CD4-positive, alpha-beta memory T cell (primary cell): ENCODE data around the gene CRABP2. TPM values are rescaled to one million over a fixed set of nuclear protein-coding genes. Genes with fewer than 3 reads are reported as not detected.

Experiments used
- CTCF ChIA-PET: fragments of 350-600 bp; sonication (Branson Sonifier 250); formaldehyde crosslinking; loops from one replicate; lab custom pipeline; 2021; ENCODE audit warnings: inconsistent platforms; ENCODE audit not compliant: partially characterized antibody; lab: Charles Lee
- POLR2A ChIA-PET: fragments of 350-600 bp; sonication (Branson Sonifier 250); formaldehyde crosslinking; loops from one replicate; lab custom pipeline; 2021; ENCODE audit not compliant: partially characterized antibody; lab: Charles Lee
- DNase-seq, 5 donors: peaks; one replicate each; pipeline versions ENCODE4 v3.0.0 to v3.0.0-alpha.2; 2020 to 2022; ENCODE audit warnings: mixed read lengths in 1 of 5
- H3K27ac ChIP-seq: one replicate; pipeline ENCODE4 v1.7.0; 2013; ENCODE audit warnings: low read depth, low read length
- H3K27me3 ChIP-seq: 2 replicates; pipeline ENCODE4 v1.7.0; 2013; ENCODE audit warnings: mild to moderate bottlenecking, low read length, moderate library complexity; ENCODE audit not compliant: insufficient read depth
- H3K36me3 ChIP-seq: 2 replicates; pipeline ENCODE4 v1.7.0; 2013; ENCODE audit warnings: mild to moderate bottlenecking, low read length, moderate library complexity; ENCODE audit not compliant: insufficient read depth
- H3K4me1 ChIP-seq: 2 replicates; pipeline ENCODE4 v1.7.0; 2013; ENCODE audit warnings: mild to moderate bottlenecking, low read length, moderate library complexity; ENCODE audit not compliant: insufficient read depth
- H3K4me3 ChIP-seq, 2 donors: one replicate each; pipeline ENCODE4 v1.7.0; 2013; ENCODE audit warnings: low read length in 2 of 2, mild to moderate bottlenecking in 1 of 2
- H3K9me3 ChIP-seq, 2 donors: one replicate each; pipeline ENCODE4 v1.7.0; 2013; ENCODE audit warnings: low read length in 2 of 2, control low read depth in 1 of 2; ENCODE audit not compliant: control insufficient read depth in 1 of 2
- H3K27ac Mint-ChIP-seq, 7 donors: one replicate each; pipeline ENCODE4 v1.8.0; 2020 to 2021; ENCODE audit warnings: mixed read lengths in 7 of 7, mild to moderate bottlenecking in 6 of 7, inconsistent platforms in 3 of 7, moderate library complexity in 3 of 7
- H3K27me3 Mint-ChIP-seq, 2 donors: one replicate each; pipeline ENCODE4 v1.8.0; 2020 to 2021; ENCODE audit warnings: mixed read lengths in 2 of 2
- H3K36me3 Mint-ChIP-seq, 2 donors: one replicate each; pipeline ENCODE4 v1.8.0; 2020 to 2021; ENCODE audit warnings: mixed read lengths in 2 of 2, inconsistent platforms in 1 of 2, mild to moderate bottlenecking in 1 of 2
- H3K4me1 Mint-ChIP-seq, 4 donors: one replicate each; pipeline ENCODE4 v1.8.0; 2020 to 2021; ENCODE audit warnings: mixed read lengths in 4 of 4, mild to moderate bottlenecking in 1 of 4
- H3K4me3 Mint-ChIP-seq, 8 donors: one replicate each; pipeline ENCODE4 v1.8.0; 2020 to 2021; ENCODE audit warnings: mixed read lengths in 8 of 8, mild to moderate bottlenecking in 7 of 8, moderate library complexity in 6 of 8, inconsistent platforms in 3 of 8
- H3K9me3 Mint-ChIP-seq, 8 donors: one replicate each; pipeline ENCODE4 v1.8.0; 2020 to 2021; ENCODE audit warnings: mixed read lengths in 8 of 8, mild to moderate bottlenecking in 5 of 8, inconsistent platforms in 3 of 8, moderate library complexity in 1 of 8
- intact Hi-C: fragments of 100-400 bp; cut with micrococcal nuclease; formaldehyde crosslinking; loops from one replicate; pipeline ENCODE4 v1.15.1; 2023
- polyA plus RNA-seq, 2 donors: library from polyadenylated mRNA; unstranded; fragments of 300-500 nt; fragmentation: Illumina TruSeq; gene quantifications; one replicate each; pipeline ENCODE4 v1.2.3, GENCODE V29; 2021
- total RNA-seq, 2 experiments: library from RNA; stranded (reverse); gene quantifications; one replicate each; pipeline ENCODE4 v1.2.3, GENCODE V29; 2021

Gene CRABP2
- total and polyA plus RNA-seq, 4 experiments from 2014 or later, result 0.21 to 0.61 (median 0.55) TPM; not detected in 1

- Histone ChIP-seq H3K36me3 (no peaks in the 10 kb centered on the region), H3K9me3 (no peaks in the 10 kb centered on the region), H3K27ac (no peak overlapping the region), H3K4me1 (peaks cover 21% of the 10 kb centered on the region), H3K27me3 (peaks cover 29% of the 10 kb centered on the region), H3K4me3 (no peak overlapping the region)
- H3K27ac Mint-ChIP-seq, result no peak overlapping the region
- intact Hi-C loops, result no loop called here
- ChIA-PET POLR2A (interaction anchor here (0.9 to 3.4 kb wide), 4 partner anchors 15 to 36 kb away, joined by 3 to 60 read pairs (median 19); partner anchors contain the start of genes CRABP2, ISG20L2 and METTL25B), CTCF (interaction anchor here (1.1 to 11.7 kb wide), 11 partner anchors 9 to 199 kb away, joined by 3 to 314 read pairs (median 36); partner anchors contain the start of genes BCAN, CRABP2, INSRR and ISG20L2)
- H3K9me3 Mint-ChIP-seq, result no peaks in the 10 kb centered on the region
- H3K36me3 Mint-ChIP-seq, result no peaks in the 10 kb centered on the region
- H3K4me3 Mint-ChIP-seq, result no peak overlapping the region
- H3K27me3 Mint-ChIP-seq, result peaks cover 27 to 38% of the 10 kb centered on the region in 2 donors
- H3K4me1 Mint-ChIP-seq, result peaks cover 6 to 19% (median 13%) of the 10 kb centered on the region in 4 donors
- no peak for DNase-seq
Measured at GRCh38 chr1:156691191-156691590, 14.2 kb downstream of the CRABP2 start.

GRCh38 chr1:156690675-156691036, 14.7 kb downstream of the CRABP2 start:
- H3K36me3 ChIP-seq, result no peaks in the 10 kb centered on the region
- H3K9me3 ChIP-seq, result no peaks in the 10 kb centered on the region
- Mint-ChIP-seq H3K36me3 (no peaks in the 10 kb centered on the region), H3K4me3 (no peak overlapping the region), H3K4me1 (peaks cover 6 to 19% (median 13%) of the 10 kb centered on the region in 4 donors), H3K27ac (no peak overlapping the region), H3K27me3 (peaks cover 28 to 38% of the 10 kb centered on the region in 2 donors), H3K9me3 (no peaks in the 10 kb centered on the region)
- H3K27ac ChIP-seq, result no peak overlapping the region
- peaks cover 29% of the 10 kb centered on the region for H3K27me3 ChIP-seq
- ChIA-PET POLR2A (interaction anchor here (1.1 to 3.4 kb wide), 4 partner anchors 16 to 50 kb away, joined by 3 to 60 read pairs (median 20); partner anchors contain the start of genes CRABP2, ISG20L2, METTL25B and MRPL24), CTCF (interaction anchor here (1.0 to 11.7 kb wide), 19 partner anchors 8 to 279 kb away, joined by 3 to 314 read pairs (median 11); partner anchors contain the start of genes BCAN, CRABP2, HDGF and INSRR)
- intact Hi-C loops, result no loop called here
- H3K4me3 ChIP-seq, result no peak overlapping the region
- peaks cover 21% of the 10 kb centered on the region for H3K4me1 ChIP-seq
- no peak for DNase-seq

- Histone ChIP-seq H3K4me3 (no peak overlapping the region), H3K27ac (no peak overlapping the region), H3K27me3 (peaks cover 29% of the 10 kb centered on the region), H3K36me3 (no peaks in the 10 kb centered on the region), H3K4me1 (peaks cover 21% of the 10 kb centered on the region), H3K9me3 (no peaks in the 10 kb centered on the region)
- intact Hi-C loops, result loop anchor here (1.0 kb wide), 5 partner anchors 16 to 238 kb away; partner anchors contain the start of gene NTRK1
- peaks cover 30 to 38% of the 10 kb centered on the region in 2 donors for H3K27me3 Mint-ChIP-seq
- POLR2A ChIA-PET, result interaction anchor here (1.0 to 3.4 kb wide), 7 partner anchors 16 to 171 kb away, joined by 3 to 60 read pairs (median 5); partner anchors contain the start of genes CRABP2, ISG20L2, METTL25B and MRPL24
- CTCF ChIA-PET, result interaction anchor here (0.6 to 11.7 kb wide), 35 partner anchors 8 to 304 kb away, joined by 3 to 314 read pairs (median 6); partner anchors contain the start of genes BCAN, CRABP2, HDGF and INSRR
- no peaks in the 10 kb centered on the region for H3K9me3 Mint-ChIP-seq
- DNase-seq, result no peak
- H3K27ac Mint-ChIP-seq, result peak overlapping the region in 2 of 7 donors; percentile 29 to 33
- H3K4me3 Mint-ChIP-seq, result no peak overlapping the region
- no peaks in the 10 kb centered on the region for H3K36me3 Mint-ChIP-seq
- peaks cover 6 to 19% (median 13%) of the 10 kb centered on the region in 4 donors for H3K4me1 Mint-ChIP-seq
Measured at GRCh38 chr1:156689953-156690674, 15.3 kb downstream of the CRABP2 start.

- Histone ChIP-seq H3K4me1 (peaks cover 25% of the 10 kb centered on the region), H3K4me3 (peak overlapping the region in 1 of 2 donors; percentile 2), H3K36me3 (no peaks in the 10 kb centered on the region), H3K9me3 (no peaks in the 10 kb centered on the region), H3K27me3 (peaks cover 29% of the 10 kb centered on the region), H3K27ac (no peak overlapping the region)
- Mint-ChIP-seq H3K4me3 (peak overlapping the region in 5 of 8 donors; percentile 25 to 69 (median 68)), H3K4me1 (peaks cover 8 to 23% (median 17%) of the 10 kb centered on the region in 4 donors), H3K27ac (peak overlapping the region in 2 of 7 donors; percentile 33 to 89), H3K27me3 (peaks cover 30 to 39% of the 10 kb centered on the region in 2 donors), H3K36me3 (no peaks in the 10 kb centered on the region), H3K9me3 (no peaks in the 10 kb centered on the region)
- ChIA-PET CTCF (interaction anchor here (0.6 to 11.7 kb wide), 34 partner anchors 11 to 303 kb away, joined by 3 to 314 read pairs (median 6); partner anchors contain the start of genes BCAN, CRABP2, HDGF and INSRR), POLR2A (interaction anchor here (0.9 to 3.4 kb wide), 7 partner anchors 17 to 172 kb away, joined by 3 to 60 read pairs (median 5); partner anchors contain the start of genes CRABP2, ISG20L2, METTL25B and MRPL24)
- DNase-seq, result peak; percentile 70 to 77 (median 73)
- intact Hi-C loops, result loop anchor here (1.0 kb wide), 5 partner anchors 17 to 239 kb away; partner anchors contain the start of gene NTRK1
Measured at GRCh38 chr1:156689035-156689952, 16.1 kb downstream of the CRABP2 start.

- peaks cover 13% of the 10 kb centered on the region for H3K4me1 ChIP-seq
- peak overlapping the region in 2 of 7 donors; percentile 12 to 37 for H3K27ac Mint-ChIP-seq
- no peaks in the 10 kb centered on the region for H3K36me3 ChIP-seq
- H3K4me1 Mint-ChIP-seq, result peaks cover 6 to 19% (median 13%) of the 10 kb centered on the region in 4 donors
- peaks cover 13% of the 10 kb centered on the region for H3K27me3 ChIP-seq
- peaks cover 27% of the 10 kb centered on the region in 2 donors for H3K27me3 Mint-ChIP-seq
- H3K4me3 ChIP-seq, result no peak overlapping the region
- ChIA-PET CTCF (interaction anchor here (1.0 to 11.7 kb wide), 9 partner anchors 19 to 238 kb away, joined by 3 to 314 read pairs (median 3); partner anchors contain the start of genes CRABP2, ISG20L2 and METTL25B), POLR2A (interaction anchor here (1.1 kb wide), 2 partner anchors 42 to 45 kb away, joined by 3 read pairs; no protein-coding TSS in a partner anchor)
- H3K9me3 ChIP-seq, result no peaks in the 10 kb centered on the region
- peak overlapping the region in 2 of 8 donors; percentile 42 to 43 for H3K4me3 Mint-ChIP-seq
- intact Hi-C loops, result no loop called here
- peak in 2 of 5 donors; percentile 20 to 46 for DNase-seq
- no peaks in the 10 kb centered on the region for H3K9me3 Mint-ChIP-seq
- no peaks in the 10 kb centered on the region for H3K36me3 Mint-ChIP-seq
- H3K27ac ChIP-seq, result no peak overlapping the region
Measured at GRCh38 chr1:156684227-156684782, 21.1 kb downstream of the CRABP2 start.
